KBM-7 (cell line): ENCODE data around the gene RNPEPL1.
"Not testable (repeated sequence)": the region's sequence is repeated elsewhere in the genome, so short reads cannot be mapped to it uniquely, and the experiment has no call there.

Experiments used
- DNase-seq: peaks from one replicate; pipeline ENCODE4 v3.0.0-alpha.2; 2015
- in situ Hi-C: fragments of 300-500 bp; cut with MboI; formaldehyde crosslinking; loops from 2 replicates; pipeline ENCODE4 v1.14.3; 2020; ENCODE audit warnings: low sequenced_read_pairs, low pct_unique_long_range_greater_than_20kb, mixed read lengths

The RNPEPL1 gene

DNA sequence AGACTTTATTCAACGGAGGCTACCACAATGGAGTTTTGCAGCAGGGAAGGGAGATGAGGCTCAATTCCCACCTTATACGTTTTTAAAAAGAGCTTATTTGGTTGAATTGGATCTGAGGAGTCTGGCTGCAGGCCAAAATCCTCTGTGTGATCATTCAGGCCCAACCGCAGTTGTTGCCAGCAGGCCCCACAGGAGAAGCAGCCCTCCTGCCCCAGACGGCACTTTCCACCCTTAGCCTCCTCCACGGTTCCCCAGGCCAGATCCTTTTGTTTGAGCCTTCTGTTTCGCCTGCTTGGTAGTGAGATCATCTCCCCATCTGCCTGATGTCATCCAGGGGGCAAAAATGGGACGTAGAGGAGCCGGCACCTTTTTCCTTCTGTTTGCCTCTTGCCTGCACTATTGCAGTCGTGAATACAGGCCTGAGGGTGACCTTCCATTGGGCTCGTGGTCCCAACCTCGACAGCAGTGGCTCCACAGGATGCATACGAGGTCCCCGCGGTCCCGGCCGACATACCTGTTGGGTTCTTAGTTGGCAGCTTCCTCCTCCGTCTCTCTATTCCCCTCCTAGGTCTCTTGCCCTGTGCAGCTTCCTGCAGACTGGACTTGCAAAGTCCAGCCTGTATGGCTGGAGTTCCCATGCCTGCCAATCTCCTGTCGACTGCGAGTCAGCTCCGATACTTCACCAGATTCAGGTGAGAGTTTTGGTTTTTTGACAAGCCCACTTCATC, 47.7 kb downstream of the RNPEPL1 start:
- in situ Hi-C loops = no loop called here
- peak; percentile 26 for DNase-seq

DNA sequence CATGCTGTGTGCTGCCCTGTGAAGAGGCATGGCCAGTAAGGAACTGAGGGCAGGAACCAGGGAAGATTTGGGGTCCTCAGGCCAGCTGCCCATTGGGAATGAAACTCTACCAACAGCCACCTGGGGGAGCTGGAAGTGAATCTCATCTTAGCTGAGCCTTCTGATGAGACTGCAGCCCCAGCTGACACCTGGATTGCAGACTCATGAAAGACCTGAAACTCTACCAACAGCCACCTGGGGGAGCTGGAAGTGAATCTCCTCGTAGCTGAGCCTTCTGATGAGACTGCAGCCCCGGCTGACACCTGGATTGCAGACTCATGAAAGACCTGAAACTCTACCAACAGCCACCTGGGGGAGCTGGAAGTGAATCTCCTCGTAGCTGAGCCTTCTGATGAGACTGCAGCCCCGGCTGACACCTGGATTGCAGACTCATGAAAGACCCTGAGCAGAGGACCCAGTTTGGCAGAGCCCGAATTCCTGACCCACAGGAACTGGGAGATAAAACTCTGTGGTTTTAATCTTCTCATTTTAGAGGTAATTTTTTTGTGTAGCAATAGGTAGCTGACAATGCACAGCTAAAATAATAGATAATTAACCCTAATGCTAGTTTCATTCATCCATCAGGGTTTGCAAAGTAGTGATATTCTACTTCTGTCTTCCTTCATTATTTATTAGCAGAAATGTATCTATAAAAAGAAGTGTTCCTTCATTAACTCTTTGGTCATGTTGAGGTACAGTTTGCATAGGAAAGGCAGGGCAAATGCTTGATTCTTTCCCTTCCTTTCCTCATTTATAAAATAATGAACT, 48.8 kb downstream of the RNPEPL1 start:
- DNase-seq = peak; percentile 24
- in situ Hi-C loops = not testable (repeated sequence)

DNA sequence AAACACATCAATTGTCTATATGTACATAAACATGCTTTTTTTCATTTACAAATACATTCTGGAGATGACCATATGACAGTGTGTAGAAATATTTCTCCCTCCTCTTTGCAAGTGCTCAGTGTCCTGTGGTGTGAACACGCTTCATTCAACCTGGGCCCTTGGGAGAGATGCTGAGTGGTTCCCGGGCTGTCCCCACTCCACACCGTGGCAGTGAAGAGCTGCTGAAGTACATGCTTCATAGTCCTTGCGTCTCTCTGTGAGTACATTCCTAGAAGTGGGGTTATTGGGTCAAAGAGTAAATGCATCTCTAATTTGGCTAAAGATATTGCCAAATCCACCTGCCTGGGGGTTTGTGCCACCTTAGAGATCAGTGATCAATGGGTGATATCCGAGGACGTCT, 50.5 kb downstream of the RNPEPL1 start:
- no peak for DNase-seq
- in situ Hi-C loops = no loop called here

DNA sequence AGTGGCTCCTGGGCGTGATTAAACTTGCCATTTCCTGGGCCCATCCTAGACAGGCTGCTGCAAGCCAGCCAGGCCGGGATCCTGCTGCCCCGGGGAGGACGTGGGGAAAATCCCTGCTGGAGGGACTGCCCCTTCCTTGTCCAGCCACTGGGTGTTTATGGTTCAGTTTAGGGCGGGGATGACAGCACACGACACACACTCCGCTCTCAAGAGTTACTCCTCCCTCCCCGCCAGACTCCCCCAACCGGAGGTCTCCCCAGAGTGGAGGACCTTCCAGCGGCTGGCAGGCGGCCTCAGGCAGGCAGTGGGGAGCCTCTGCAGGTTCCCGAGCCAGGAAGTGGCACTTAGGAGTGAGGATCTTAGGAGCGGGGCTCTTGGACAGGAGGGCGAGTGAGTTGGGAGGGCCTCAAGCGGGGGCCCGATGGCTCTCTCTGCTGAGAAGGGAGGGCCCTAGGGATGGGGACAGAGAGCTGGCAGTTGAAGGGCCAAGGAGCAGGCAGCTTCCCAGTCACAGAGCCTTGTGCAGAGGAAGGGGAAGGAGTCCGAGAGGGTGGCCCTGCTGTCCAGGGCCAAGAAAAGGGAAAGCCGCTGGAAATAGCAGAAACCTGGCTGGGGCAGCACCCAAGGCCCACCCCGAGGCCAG, 51.3 kb downstream of the RNPEPL1 start:
- in situ Hi-C loops = no loop called here
- no peak for DNase-seq

DNA sequence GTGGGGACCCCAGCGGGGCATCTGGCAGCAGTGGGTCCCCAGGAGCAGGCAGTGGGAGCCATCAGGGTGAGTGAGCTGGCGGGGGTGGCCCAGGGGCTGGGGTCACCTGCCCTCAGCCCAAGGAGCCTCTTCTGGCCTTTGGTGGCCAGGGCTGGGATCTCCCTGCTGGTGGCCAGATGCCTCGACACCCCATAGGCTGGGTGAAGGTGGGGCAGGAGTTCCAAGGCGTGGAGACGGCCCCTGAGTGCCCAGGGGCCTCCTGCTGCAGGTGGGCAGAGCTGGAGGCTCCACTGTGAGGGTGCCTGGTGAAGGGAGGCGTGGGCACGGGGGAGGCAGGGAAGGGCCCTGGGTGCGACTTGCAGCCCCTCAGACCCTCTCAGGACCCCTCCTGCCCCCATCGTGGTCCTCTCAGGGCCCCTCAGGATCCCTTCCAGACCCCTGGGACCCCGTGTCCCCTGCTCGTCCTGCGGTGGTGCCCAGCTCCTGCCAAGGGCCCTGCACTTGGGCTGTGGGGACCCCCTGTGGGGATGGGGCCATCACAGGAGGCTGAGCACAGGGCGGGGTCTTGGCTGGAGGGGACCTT, 52.0 kb downstream of the RNPEPL1 start:
- DNase-seq = no peak
- in situ Hi-C loops = no loop called here

DNA sequence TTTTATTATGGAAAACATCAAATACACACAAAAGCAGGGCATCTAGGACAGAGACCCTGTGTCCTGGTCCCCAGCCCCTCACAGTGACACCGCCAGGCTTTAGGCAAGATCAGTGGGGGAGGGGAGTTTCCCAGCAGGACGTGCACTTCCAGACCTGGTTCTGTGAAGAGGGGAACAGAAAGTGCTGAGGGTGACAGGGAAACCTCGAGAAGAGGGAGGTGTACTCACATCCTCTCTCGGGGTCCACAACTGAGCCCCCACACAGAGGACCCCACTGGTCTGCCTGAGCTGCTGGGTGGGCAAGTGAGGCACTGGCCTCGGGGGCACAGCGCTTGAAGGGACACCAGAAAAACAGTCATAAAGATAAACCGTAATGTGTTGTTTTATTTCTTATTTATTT, 52.6 kb downstream of the RNPEPL1 start:
- DNase-seq = no peak
- in situ Hi-C loops = no loop called here

DNA sequence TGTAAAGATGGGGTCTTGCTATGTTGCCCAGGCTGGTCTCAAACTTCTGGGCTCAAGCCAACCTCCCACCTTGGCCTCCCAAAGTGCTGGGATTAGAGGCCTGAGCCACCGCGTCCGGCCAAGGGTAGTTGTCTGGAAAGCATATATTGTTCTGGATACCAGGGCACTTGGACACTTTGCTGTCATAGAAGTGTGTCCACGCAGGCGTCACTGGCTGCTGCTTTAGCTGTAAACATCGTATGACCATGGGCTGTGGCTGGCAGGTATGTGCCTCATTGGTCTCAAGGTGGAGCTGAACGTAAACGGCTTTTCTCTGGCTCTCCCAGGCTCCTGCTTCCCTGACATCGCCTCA, 53.8 kb downstream of the RNPEPL1 start:
- in situ Hi-C loops = no loop called here
- no peak for DNase-seq

DNA sequence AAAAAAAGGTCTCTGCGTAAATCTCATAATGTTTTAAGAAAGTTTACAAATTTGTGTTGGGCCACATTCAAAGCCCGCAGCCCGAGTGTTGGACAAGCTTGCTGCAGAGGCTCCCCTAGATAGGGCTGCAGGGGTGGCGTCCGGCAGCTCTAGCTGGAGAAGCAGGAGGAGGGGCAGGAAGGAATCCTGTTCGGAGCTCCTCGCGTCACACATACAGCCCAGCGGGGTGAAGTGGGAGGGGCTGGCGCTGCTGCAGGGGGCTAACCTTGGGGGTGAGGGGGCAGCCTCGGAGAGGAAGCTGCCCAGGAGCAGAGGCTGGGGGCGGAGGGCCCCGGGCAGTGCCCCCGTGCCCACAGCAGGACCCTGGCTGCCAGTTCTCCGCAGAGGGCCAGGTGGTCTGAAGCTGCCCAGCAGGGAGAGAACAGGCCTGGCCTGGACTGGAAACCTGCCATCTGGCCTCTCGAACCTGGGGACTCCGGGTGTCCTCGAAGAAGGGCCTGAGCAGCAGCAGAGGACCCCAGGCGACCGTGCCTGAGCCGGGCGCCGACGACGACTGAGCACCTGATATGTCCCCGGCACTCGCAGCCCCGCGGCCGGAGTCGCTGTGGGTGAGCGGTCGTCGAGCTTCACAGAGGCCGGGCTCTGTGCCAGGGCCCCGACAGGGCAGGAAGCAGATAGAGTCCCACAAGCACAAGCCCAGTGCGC, 54.4 kb downstream of the RNPEPL1 start:
- in situ Hi-C loops = no loop called here
- peak; percentile 45 for DNase-seq

DNA sequence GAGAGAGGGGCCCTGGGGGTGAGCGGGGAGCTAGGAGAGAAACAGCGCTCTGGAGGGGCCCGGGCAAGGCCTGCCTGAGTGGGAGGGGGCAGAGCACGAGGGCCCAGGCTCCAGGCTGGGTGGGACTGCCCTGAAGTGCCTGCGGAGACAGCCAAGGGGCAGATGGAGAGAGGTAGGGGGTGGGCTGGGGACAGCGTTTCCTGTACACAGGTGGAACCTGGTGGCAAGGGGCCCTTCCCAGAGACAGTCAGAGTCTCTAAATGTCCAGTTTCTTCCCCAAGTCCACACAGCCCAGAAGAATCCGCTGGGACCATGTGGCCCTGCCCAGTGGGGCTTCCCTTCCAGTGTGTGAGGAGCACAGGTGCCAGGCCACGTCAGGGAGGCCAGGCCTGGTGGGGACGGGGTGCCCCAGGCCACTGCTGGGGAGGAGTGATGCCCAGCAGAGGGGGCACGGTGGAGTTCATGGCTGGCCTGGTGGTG, 55.3 kb downstream of the RNPEPL1 start:
- DNase-seq = no peak
- in situ Hi-C loops = no loop called here

DNA sequence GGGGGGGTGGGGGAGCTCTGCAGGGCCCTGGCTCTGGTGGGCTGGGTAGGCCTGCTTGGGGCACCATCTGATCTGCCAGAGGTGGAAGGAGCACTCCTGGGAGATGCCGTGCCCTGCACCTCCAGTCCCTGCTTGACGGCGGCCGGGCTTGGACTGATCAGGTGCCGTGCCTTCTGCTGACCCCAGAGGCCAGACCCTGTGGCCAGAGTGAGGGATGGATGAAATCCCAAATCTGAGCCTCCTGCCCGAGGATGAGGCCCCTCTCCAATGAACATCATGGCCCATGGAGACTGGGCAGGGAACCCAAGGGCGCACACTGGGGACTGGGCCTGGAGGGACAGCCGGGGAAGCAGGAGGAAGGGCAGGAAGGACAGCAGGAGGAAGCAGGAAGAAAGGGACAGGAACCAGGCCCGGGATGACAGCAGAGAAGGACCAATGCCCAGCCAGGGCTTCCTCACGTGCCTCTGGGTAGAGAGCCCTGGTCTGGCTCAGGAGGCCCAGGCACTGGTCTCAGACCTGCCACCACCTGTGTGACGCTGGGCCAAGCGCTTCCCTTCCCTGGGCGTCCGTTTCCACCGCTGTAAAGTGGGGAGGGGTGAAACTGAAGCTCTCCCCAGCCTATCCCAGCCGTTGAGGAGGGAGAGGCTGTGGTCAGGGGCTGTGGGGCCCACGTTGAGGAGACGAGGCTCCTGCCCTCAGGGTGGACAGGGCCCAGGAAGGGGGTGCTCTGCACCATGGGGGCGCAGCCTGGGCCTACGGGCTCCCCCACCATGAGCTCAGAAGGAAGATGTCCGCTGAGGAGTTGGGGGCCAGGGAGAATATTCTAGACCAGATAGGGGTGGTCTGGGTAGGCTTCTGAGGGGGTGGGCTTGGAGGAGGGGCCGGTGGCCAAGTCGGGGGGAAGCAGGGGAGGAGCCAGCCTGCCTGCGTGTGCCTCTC, 56.0 kb downstream of the RNPEPL1 start:
- in situ Hi-C loops = no loop called here
- no peak for DNase-seq

DNA sequence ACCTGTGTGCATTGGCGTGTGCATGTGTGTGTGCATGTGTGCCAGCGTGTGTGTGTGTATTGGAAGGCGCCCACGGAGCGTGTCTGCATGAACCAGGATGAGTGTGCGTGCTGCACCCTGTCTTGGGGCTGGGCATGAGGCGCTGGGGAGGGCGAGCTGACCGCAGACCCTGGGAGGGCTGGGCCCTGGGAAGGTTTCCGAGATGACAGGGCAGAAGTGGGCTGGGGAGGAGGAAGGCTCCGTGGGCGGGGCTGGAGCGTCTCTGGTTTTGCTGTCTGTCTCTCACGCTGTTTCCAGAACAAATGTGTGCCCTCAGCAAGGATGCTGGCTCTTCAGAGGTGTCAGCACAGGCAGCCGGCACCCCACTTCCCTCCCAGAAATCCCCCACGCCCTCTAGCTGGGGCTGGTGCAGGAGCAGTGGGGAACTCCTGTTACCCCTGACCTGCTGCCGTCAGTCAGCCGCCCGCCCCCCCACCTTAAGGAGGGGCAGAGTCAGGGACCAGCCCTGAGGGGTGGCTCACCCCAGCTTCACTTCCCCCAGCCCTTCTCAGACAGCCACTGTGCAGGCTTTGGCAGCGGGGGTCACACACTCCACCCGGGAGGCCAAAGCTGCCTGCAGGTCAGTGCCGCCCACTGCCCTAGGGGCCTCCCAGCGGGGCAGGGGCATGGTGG, 56.8 kb downstream of the RNPEPL1 start, which contains the start of gene GPR35:
GPR35 (plus strand) TSS at position 531 of the 672 bp plus-strand sequence. CDS start 4,473 bp downstream, outside the sequence.
- peak; percentile 86 for DNase-seq
- in situ Hi-C loops = no loop called here

DNA sequence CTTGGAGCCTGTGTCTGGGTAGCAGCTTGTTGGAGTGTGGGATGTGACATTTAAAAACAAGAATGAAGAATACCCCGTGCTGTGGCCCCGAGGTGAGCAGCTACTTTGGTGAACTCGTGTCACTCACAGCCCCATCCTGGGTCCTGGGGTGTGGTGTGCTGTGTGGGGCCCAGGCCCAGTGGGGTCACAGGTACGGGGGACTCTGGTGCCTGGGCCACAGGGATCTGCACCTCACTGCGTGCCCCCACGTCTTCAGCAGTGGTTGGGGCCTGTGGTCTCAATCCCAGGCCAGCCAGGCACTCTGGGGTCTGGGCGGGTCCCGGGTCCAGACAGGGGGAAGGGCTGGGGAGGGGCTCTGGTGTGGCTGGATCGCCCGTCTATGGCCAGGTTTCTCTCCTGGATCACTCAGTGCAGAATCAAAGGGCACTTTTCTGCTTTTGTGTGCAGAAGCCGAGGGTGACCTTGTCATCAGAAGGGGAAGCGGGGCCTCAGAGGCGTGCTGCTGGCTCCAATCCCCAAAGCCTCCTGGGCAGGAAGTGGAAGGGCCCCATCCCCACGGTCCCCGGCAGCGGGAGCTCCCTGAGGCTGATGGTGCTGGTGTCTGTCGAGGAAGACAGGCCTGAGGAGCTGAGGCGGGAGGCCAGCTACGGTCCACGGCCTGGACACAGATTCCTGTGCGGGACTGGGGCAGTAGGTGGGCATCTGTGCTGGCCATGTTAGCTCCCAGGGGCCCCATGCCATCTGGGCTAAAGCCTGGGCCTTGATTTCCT, 58.4 kb downstream of the RNPEPL1 start:
- in situ Hi-C loops = no loop called here
- peak; percentile 70 for DNase-seq

DNA sequence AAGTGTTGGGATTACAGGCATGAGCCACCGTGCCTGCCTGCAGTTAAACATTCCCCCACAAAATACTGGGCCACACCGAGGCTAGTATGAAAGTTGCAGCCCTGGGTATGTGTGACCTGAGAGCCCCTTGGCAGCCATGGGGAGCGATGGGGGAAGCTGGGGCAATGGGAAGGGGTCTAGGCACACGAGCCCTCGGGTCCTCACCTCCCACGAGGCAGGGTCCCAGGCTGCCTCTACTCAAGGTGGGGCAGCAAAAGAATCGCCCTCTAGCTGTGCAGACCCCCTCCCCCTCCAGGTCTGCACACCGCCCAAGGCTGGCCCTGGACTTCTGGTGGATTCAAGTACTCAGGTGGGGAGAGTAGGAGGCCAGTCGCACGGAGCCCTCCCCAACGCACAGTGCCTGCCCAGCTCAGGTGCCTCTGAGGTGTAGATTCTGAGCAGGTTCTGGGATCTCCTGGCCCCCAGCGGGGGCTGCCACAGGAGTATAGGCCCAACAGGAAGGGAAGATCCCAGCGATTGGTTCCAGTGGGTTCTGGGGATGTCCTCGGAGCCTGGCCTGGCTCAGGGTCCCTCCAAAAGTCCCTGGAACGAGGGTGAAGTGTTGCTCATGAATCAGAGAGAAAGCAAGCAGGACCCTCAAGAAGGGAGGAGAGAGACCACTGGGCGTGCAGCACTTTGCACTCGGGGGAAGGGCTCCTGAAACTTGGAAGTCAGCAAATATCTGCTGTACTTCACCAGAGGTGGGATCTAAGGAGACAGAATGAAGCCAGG, 59.6 kb downstream of the RNPEPL1 start:
- in situ Hi-C loops = no loop called here
- DNase-seq = no peak

DNA sequence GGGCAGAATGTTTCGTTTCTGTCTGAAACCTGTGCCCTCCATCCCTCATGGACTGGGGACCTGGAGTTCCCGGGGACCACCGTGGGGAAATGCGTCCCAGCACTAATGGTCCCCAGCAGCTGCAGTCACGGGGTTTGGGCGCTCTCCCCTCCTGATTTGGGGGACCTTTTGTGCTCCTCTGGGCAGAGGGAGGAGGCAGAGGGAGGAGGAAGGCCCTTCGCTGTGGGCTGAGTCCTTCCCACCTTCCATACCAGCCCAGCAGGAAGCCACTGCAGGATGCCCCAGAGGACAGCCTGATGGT, 60.2 kb downstream of the RNPEPL1 start:
- no peak for DNase-seq
- in situ Hi-C loops = no loop called here

DNA sequence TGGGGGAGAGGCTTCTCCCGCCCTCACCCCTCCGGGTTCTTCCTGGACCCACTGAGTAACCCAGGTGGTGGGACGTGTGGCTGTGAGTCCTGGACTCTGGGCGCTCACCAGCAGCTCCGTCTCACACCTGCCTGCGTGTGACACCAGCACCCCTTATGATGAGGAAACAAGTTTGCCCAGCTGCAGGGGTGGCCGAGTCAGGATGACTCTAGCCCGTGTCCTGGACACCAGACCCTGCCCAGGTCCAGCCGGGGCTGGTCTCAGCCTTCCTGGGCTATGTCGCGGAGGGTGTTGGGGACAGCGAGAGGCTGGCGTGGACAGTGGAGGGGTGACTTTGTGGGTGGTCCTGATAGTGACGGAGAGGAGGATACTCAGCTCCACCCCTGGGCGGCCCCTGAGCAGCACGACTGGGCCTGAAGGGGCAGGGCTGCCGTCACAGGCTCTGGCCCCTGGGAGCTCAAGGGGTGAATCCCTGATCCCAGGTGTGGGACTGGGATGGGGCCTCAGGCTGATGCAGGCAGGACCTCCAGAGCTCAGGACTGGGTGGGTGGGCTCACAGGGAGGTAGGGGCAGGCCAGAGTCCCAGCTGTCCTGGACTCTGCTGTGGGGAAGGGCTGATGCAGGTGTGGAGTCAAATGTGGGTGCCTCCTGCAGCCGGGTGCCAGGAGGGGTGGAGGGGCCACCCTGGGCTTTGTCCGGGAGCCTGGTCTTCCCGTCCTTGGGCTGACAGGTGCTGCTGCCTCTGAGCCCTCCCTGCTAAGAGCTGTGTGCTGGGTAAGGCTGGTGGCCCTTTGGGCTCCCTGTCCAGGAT, 60.7 kb downstream of the RNPEPL1 start:
- in situ Hi-C loops = no loop called here
- no peak for DNase-seq

DNA sequence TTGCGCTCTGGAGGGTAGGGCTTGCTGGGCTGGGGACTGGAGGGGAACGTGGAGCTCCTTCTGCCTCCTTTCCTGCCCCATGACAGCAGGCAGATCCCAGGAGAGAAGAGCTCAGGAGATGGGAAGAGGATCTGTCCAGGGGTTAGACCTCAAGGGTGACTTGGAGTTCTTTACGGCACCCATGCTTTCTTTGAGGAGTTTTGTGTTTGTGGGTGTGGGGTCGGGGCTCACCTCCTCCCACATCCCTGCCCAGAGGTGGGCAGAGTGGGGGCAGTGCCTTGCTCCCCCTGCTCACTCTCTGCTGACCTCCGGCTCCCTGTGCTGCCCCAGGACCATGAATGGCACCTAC, 61.3 kb downstream of the RNPEPL1 start:
- in situ Hi-C loops = no loop called here
- DNase-seq = no peak
